ENCODE results near the gene PROM1.

PROM1 gene

GRCh38 chr4:15963576-15963975 is 120.2 kb downstream of the PROM1 start:
- Mint-ChIP-seq H3K4me1 (peaks cover 22% of the 10 kb centered on the region), H3K27ac (no peak overlapping the region), H3K4me3 (no peak overlapping the region), H3K36me3 (ENCODE audit: low read depth) (peaks cover 18% of the 10 kb centered on the region), H3K27me3 (ENCODE audit: low read depth) (peaks cover 6% of the 10 kb centered on the region), H3K9me3 (peaks cover 10% of the 10 kb centered on the region)
- TF ChIP-seq CTCF (IDR thresholded peaks at IDR 0.05; ENCODE audit: unreplicated experiment in 3 of 3), result no peak

DNA sequence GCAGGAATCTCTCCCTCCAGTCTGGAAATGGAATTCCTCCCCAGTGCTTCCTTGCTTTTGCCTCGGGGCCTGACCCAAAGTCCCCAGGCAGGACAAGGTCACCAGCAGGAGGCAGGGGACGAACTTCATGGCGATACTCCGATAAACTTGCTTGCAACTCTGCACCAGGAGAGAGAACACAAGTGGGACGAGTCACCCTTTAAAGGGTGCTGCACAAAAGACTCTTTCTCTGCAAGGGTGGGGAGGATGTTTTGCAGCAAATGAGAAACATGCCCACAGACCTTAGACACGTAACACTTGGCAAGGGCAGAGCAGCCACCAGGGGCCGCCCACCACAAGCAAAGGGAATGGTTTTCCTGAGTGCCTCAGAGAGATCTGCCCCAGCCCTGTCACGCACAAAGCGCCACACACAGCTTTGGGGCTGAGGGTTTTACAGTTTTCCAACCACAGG is 120.8 kb downstream of the PROM1 start, which contains the start of gene FGFBP2:
TSS of gene FGFBP2 (minus strand) at position 175 of the 451 bp plus-strand sequence. CDS start at position 129, 46 bp downstream.
- peak; percentile 21 to 48 (median 33) for TF ChIP-seq CTCF (IDR thresholded peaks at IDR 0.05; ENCODE audit: unreplicated experiment in 3 of 3)
- Mint-ChIP-seq H3K36me3 (ENCODE audit: low read depth) (peaks cover 14% of the 10 kb centered on the region), H3K4me1 (peaks cover 22% of the 10 kb centered on the region)

DNA sequence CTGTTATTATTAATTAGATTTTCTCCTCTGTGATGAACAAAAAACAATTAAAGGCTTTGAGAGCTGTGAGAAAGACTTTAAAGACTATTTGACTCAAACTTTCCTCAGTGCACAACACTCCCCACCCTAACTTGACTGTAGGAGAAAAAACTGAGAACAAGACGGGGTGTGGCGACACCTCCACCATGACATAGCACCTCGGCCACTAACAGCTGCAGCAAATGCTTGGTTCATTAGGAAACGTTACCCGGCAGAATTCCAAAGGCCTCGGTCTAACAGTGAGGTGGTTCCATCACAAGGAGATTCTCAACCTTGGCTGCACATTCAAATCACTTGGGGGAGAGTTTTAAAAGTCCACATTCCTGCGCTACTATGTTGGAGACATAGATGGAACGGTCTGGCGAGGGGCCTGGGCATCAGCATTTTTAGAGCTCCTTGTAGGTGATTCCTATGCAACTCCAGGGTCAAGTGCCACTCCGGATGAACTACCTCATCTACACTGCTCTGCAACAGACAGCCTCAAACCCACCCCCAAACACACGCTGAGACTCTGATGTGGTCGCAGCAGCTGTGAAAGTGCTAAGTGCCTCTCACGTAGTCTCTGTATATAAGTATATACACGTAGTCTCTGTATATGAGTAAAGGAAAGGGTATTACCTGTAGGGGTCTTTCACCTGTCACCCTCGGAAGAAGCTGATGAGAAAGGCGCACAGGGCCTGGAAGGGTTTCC is 121.9 kb downstream of the PROM1 start:
- no peak for TF ChIP-seq CTCF (IDR thresholded peaks at IDR 0.05; ENCODE audit: unreplicated experiment in 3 of 3)
- peaks cover 9% of the 10 kb centered on the region for H3K36me3 Mint-ChIP-seq (ENCODE audit: low read depth)
- H3K9me3 Mint-ChIP-seq, result peaks cover 8% of the 10 kb centered on the region
- H3K27me3 Mint-ChIP-seq (ENCODE audit: low read depth), result peaks cover 6% of the 10 kb centered on the region
- H3K4me1 Mint-ChIP-seq, result peaks cover 22% of the 10 kb centered on the region
- H3K27ac Mint-ChIP-seq, result no peak overlapping the region
- no peak overlapping the region for H3K4me3 Mint-ChIP-seq

More for the DNA sequence above, 120.8 kb downstream of the PROM1 start, which contains the start of gene FGFBP2:
- no peak within 1 kb of the TSS for H3K4me3 Mint-ChIP-seq
- peaks cover 10% of the 10 kb centered on the region for H3K9me3 Mint-ChIP-seq
- H3K27me3 Mint-ChIP-seq (ENCODE audit: low read depth), result peaks cover 6% of the 10 kb centered on the region
- no peak within 1 kb of the TSS for H3K27ac Mint-ChIP-seq

- Mint-ChIP-seq H3K9me3 (peaks cover 19% of the 10 kb centered on the region), H3K36me3 (ENCODE audit: low read depth) (no peaks in the 10 kb centered on the region), H3K27me3 (ENCODE audit: low read depth) (peaks cover 3% of the 10 kb centered on the region), H3K27ac (no peak overlapping the region), H3K4me3 (no peak overlapping the region), H3K4me1 (peaks cover 22% of the 10 kb centered on the region)
- no peak for TF ChIP-seq CTCF (IDR thresholded peaks at IDR 0.05; ENCODE audit: unreplicated experiment in 3 of 3)
These were observed 125.3 kb downstream of the PROM1 start for GRCh38 chr4:15958562-15958961.

GRCh38 chr4:15956179-15956850 is 127.5 kb downstream of the PROM1 start:
- Mint-ChIP-seq H3K27me3 (ENCODE audit: low read depth) (no peaks in the 10 kb centered on the region), H3K27ac (no peak overlapping the region), H3K36me3 (ENCODE audit: low read depth) (no peaks in the 10 kb centered on the region), H3K4me1 (peaks cover 12% of the 10 kb centered on the region), H3K9me3 (peaks cover 25% of the 10 kb centered on the region), H3K4me3 (no peak overlapping the region)
- TF ChIP-seq CTCF (IDR thresholded peaks at IDR 0.05; ENCODE audit: unreplicated experiment in 3 of 3), result peak; percentile 48 to 63 (median 59)
